Psoas muscle (tissue), 8 donors: Measurements from ENCODE around the gene SHMT2. TPM values are rescaled to one million over a fixed set of nuclear protein-coding genes. Genes with fewer than 3 reads are reported as not detected.

Experiments
- ATAC-seq, 4 donors: fragments of 200-7000 bp; cut with Tn5 transposase; one replicate each; pipeline ENCODE4 v1.9.1; 2020; ENCODE audit warnings: moderate library complexity in 3 of 4, mild to moderate bottlenecking in 2 of 4
- DNase-seq, 2 donors: peaks; one replicate each; pipeline ENCODE4 v3.0.0-alpha.2; 2020
- H3K27ac ChIP-seq: fragments of 200-600 bp; one replicate; pipeline ENCODE4 v1.8.0; 2022
- H3K27me3 ChIP-seq, 3 donors: fragments of 200-600 bp in 1 of 3; one replicate each; pipeline versions ENCODE4 v1.6.1 to v1.8.0; 2013 to 2022; ENCODE audit warnings: low read length in 2 of 3, mild to moderate bottlenecking in 2 of 3, moderate library complexity in 1 of 3; ENCODE audit not compliant: insufficient read depth in 3 of 3
- H3K36me3 ChIP-seq, 2 donors: fragments of 200-600 bp in 1 of 2; one replicate each; pipeline versions ENCODE4 v1.6.1 to v1.8.0; 2013 to 2022; ENCODE audit warnings: low read depth in 1 of 2, mild to moderate bottlenecking in 1 of 2, moderate library complexity in 1 of 2; ENCODE audit not compliant: insufficient read depth in 1 of 2
- H3K4me1 ChIP-seq: fragments of 200-600 bp; one replicate; pipeline ENCODE4 v1.8.0; 2022
- H3K4me3 ChIP-seq: fragments of 200-600 bp; one replicate; pipeline ENCODE4 v1.8.0; 2022; ENCODE audit warnings: mild to moderate bottlenecking
- H3K9me3 ChIP-seq: fragments of 200-600 bp; one replicate; pipeline ENCODE4 v1.8.0; 2022
- CTCF ChIP-seq: fragments of 200-600 bp; IDR thresholded peaks from one replicate; pipeline ENCODE4 v1.8.0; 2022; ENCODE audit warnings: antibody characterized with exemption
- WGBS, 3 donors: extraction: QIAGEN DNeasy Blood & Tissue Kit; methylation state at CpG; one replicate each; pipeline versions ENCODE4 v1.1.6 to v1.1.7; 2013; 5-methylcytosine and 5-hydroxymethylcytosine counted together
- intact Hi-C, 2 donors: fragments of 100-400 bp; cut with DNase I; formaldehyde crosslinking; loops; one replicate each; pipeline versions ENCODE4 v1.11.0 to v1.14.2; 2022
- polyA plus RNA-seq, 3 donors: library from polyadenylated mRNA; stranded (reverse); fragments of 200-250 nt; gene quantifications; one replicate each; pipeline ENCODE4 v1.2.3, GENCODE V29; 2013
- total RNA-seq, 4 donors: library from RNA; stranded (reverse); fragmentation: NEBNext Ultra II Directional in 2 of 4; extraction: Animal tissue kit (Norgen Biotek cat#: 25700) in 2 of 4; gene quantifications; one replicate each; pipeline versions ENCODE4 v1.2.1 to v1.2.4, GENCODE V29; 2021 to 2023
- donor health status: healthy with polysubstance abuse.
- donor health status: DM: no; HTN: no; CAD: no; lungs with moderate emphysema.
- donor health status: Bipolar disorder and iron deficiency.
- donor health status: healthy.
- donor health status: DM: yes; HTN: yes; CAD: no.
- donor health status: DM: no; HTN: no; CAD: no.
- donor health status: DM: no; HTN: no; CAD: no.
- donor health status: DM: yes; HTN: yes; CAD: no.

Gene SHMT2
- total and polyA plus RNA-seq, 7 donors = 36.6 to 66.8 (median 53.6) TPM

DNA sequence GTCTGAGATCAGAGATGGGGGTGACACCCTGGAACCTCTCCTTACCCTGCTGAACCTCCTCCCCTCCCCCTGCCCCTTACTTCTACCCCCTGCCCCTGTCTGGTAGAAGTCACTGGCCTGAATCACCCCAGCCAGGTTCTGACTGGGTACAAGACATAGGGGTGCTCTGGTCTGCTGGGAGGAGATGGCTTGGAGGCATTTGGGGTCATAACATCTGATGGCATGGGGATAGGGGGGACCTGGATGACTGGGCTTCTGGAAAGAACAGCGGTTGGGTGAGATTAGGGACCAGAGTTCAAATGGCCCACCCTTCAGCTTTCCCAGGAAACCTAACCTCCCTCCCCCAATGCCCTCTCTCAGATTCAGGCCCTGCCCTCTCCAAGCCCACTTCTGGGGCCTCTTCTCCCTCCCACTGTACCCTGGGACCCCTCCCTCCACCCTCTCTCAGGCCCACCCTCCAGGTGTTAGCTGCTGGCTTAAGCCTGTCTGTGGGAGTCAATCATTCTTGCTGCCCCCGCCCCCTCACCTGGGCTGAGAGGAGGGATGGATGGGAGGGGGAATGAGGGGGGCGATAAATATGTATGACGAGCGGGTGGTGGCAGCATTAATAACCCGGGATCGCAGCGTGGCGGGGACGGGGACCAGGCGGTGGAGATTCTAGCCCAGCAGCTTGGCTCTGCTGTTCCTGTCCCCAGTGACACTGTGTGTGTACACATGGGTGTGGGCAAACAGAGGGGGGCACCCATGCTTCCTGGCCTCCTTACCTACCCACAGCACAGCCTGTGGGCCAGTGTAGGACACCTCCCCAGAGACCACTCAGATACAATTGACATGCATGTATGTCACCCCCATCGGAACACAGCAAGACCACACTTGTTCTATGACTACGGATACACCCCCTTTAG lies 7.0 kb upstream of the SHMT2 start:
- Histone ChIP-seq H3K9me3 (no peaks in the 10 kb centered on the region), H3K4me3 (no peak overlapping the region), H3K27ac (no peak overlapping the region), H3K4me1 (no peaks in the 10 kb centered on the region), H3K27me3 (peaks cover 0 to 85% (median 20%) of the 10 kb centered on the region in 3 donors), H3K36me3 (no peaks in the 10 kb centered on the region)
- 68 to 73% (median 71%) methylated on average over 9 to 13 of the region's 13 CpGs for WGBS, 3 donors
- DNase-seq = no peak
- no peak for ATAC-seq
- intact Hi-C loops = no loop called here
- TF ChIP-seq CTCF = no peak

DNA sequence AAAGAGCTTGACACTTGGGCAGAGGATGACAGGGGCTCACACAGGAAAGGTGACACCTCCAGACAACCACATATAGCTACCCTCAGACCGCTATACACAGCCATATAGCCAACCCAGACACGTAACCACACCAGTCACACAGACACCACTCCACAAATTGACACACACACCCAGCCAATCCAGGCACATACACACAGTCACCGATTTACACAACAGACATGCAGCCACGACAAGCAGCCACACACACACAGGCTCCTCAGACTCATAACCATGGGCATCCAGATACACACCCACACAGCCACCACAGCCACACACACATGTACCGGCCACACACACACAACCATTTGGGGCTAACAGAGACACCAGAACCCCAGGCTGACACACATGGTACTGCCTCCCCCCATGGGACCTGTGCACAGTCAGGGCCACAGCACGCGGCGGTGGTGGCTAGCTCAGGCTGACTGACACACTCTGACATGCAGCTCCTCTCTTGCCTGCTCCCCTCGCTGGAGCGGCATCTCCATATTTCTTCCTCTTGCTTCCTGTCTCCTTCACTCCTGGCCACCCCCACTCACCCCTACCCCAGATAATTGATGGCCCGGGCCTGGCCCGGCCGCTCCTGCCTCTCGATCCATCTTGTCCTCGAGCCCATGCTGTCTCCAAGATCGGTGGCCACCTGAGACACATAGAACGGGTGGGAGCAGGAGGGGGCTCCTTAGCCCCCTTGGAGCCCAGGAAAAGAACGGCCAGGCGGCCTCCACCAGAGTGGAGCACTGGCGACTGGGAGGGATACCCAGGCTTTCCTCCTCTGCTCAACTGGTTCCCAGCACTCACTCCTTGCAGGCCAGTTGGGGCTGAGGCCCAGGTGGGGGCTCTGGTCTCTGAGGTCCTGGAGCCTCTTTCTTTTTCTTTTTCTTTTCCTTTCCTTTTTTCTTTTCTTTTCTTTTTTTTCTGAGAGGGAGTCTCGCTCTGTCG lies 6.0 kb upstream of the SHMT2 start:
- DNase-seq = no peak
- H3K27me3 ChIP-seq = peaks cover 0 to 76% (median 19%) of the 10 kb centered on the region in 3 donors

DNA sequence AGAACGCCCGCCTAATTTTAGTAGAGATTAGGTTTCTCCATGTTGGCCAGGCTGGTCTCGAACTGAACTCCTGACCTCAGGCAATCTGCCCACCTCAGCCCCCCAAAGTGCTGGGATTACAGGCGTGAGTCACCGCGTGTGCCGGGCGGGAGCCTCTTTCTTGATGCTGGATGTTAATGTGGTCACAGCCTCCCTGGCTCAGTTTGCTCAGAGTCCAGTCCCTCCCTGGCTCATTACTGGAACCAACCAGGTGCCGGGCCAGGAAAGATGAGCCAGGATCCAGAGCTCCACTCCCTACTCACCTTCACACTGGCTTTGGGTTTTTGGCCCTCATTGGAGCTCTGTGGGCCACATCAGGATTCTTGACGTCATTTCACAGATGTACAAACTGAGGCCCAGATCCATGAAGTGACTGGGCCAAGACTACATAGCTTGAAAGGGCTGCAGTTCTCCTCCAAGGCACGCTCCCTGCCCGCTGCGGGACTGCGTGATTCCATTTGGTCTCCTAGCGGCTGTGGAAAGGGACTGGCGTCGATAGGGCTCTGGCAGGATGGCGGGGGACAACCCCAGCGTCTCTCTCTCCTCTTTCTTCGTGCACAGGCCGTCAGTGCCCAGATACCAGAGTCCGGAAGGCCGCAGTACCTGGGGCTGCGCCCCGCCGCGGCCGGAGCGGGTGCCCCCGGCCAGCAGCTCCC lies 5.1 kb upstream of the SHMT2 start:
- Histone ChIP-seq H3K4me1 (no peaks in the 10 kb centered on the region), H3K27ac (no peak overlapping the region), H3K27me3 (peaks cover 0 to 66% (median 16%) of the 10 kb centered on the region in 3 donors), H3K36me3 (no peaks in the 10 kb centered on the region), H3K9me3 (no peaks in the 10 kb centered on the region), H3K4me3 (no peak overlapping the region)
- intact Hi-C loops = no loop called here
- 63 to 75% (median 69%) methylated on average over 23 to 30 of the region's 30 CpGs for WGBS, 3 donors
- DNase-seq = no peak
- no peak for TF ChIP-seq CTCF
- no peak for ATAC-seq

More for the DNA sequence above, 6.0 kb upstream of the SHMT2 start:
- H3K27ac ChIP-seq = no peak overlapping the region
- TF ChIP-seq CTCF = no peak
- intact Hi-C loops = no loop called here
- H3K4me3 ChIP-seq = no peak overlapping the region
- H3K4me1 ChIP-seq = no peaks in the 10 kb centered on the region
- no peaks in the 10 kb centered on the region for H3K36me3 ChIP-seq
- WGBS, 3 donors = 72 to 81% (median 73%) methylated on average over 22 of the region's 22 CpGs
- no peaks in the 10 kb centered on the region for H3K9me3 ChIP-seq
- ATAC-seq = no peak

DNA sequence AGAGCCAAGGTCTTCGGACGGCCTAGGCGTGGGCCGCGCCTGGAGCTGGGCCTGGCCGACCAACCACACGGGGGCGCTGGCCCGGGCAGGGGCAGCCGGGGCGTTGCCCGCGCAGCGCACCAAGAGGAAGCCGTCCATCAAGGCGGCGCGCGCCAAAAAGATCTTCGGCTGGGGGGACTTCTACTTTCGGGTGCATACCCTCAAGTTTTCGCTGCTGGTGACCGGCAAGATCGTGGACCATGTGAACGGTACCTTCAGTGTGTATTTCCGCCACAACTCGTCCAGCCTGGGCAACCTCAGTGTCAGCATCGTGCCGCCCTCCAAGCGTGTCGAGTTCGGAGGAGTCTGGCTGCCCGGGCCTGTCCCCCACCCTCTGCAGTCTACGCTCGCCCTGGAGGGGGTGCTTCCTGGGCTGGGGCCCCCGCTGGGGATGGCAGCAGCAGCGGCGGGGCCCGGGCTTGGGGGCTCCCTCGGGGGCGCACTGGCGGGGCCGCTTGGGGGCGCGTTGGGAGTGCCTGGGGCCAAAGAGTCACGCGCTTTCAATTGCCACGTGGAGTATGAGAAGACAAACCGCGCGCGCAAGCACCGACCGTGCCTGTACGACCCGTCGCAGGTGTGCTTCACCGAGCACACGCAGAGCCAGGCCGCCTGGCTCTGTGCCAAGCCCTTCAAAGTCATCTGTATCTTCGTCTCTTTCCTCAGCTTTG lies 4.4 kb upstream of the SHMT2 start:
- 22 to 39% (median 30%) methylated on average over 58 to 61 of the region's 61 CpGs for WGBS, 3 donors
- Histone ChIP-seq H3K27me3 (peaks cover 0 to 59% (median 13%) of the 10 kb centered on the region in 3 donors), H3K9me3 (no peaks in the 10 kb centered on the region), H3K4me1 (peaks cover 1% of the 10 kb centered on the region), H3K36me3 (no peaks in the 10 kb centered on the region), H3K27ac (no peak overlapping the region), H3K4me3 (no peak overlapping the region)
- ATAC-seq (peak; percentile 28 to 49 (median 32)), DNase-seq (no peak)
- TF ChIP-seq CTCF = peak; percentile 43
- intact Hi-C loops = no loop called here
